GM10266 (cell line): ENCODE results near the gene SORCS2.

Experiments used
- DNase-seq: peaks from one replicate; pipeline ENCODE4 v3.0.0; 2012; ENCODE audit errors: extremely low spot score
- CTCF ChIP-seq: IDR thresholded peaks from 2 replicates; pipeline ENCODE4 v1.5.1; 2012; ENCODE audit warnings: mild to moderate bottlenecking, low read depth; ENCODE audit not compliant: control insufficient read depth, insufficient read depth; ENCODE audit errors: missing control alignments

Gene SORCS2

GRCh38 chr4:7417639-7418038 is 225.3 kb downstream of the SORCS2 start:
- no peak for DNase-seq
- no peak for TF ChIP-seq CTCF

GRCh38 chr4:7418131-7418943 is 226.0 kb downstream of the SORCS2 start:
- DNase-seq = no peak
- TF ChIP-seq CTCF = no peak

- no peak for TF ChIP-seq CTCF
- DNase-seq = no peak
Measured at GRCh38 chr4:7419961-7420660, 227.8 kb downstream of the SORCS2 start.

GRCh38 chr4:7420661-7421040 is 228.3 kb downstream of the SORCS2 start:
- no peak for DNase-seq
- TF ChIP-seq CTCF = no peak

GRCh38 chr4:7421356-7422150 is 229.2 kb downstream of the SORCS2 start:
- no peak for TF ChIP-seq CTCF
- DNase-seq = no peak

GRCh38 chr4:7422151-7422897 is 230.0 kb downstream of the SORCS2 start:
- no peak for TF ChIP-seq CTCF
- DNase-seq = no peak

- no peak for TF ChIP-seq CTCF
- no peak for DNase-seq
Measured at GRCh38 chr4:7422898-7423180, 230.5 kb downstream of the SORCS2 start.
